BLaER1 (cell line): ENCODE results near the gene KRT5.

Experiments used
- H3K27ac ChIP-seq: shearing (Covaris generic); formaldehyde crosslinking; 2 replicates; pipeline ENCODE4 v1.8.1; 2022
- H3K27me3 ChIP-seq: shearing (Covaris generic); formaldehyde crosslinking; 2 replicates; pipeline ENCODE4 v1.8.1; 2022
- H3K36me3 ChIP-seq: shearing (Covaris generic); formaldehyde crosslinking; 2 replicates; pipeline ENCODE4 v1.8.1; 2022
- H3K4me1 ChIP-seq: shearing (Covaris generic); formaldehyde crosslinking; 2 replicates; pipeline ENCODE4 v1.8.1; 2022
- H3K4me2 ChIP-seq: shearing (Covaris generic); formaldehyde crosslinking; 2 replicates; pipeline ENCODE4 v1.8.1; 2022
- H3K4me3 ChIP-seq: shearing (Covaris generic); formaldehyde crosslinking; 2 replicates; pipeline ENCODE4 v1.8.1; 2022
- H3K9ac ChIP-seq: shearing (Covaris generic); formaldehyde crosslinking; 2 replicates; pipeline ENCODE4 v1.8.1; 2022
- H3K9me3 ChIP-seq: shearing (Covaris generic); formaldehyde crosslinking; 2 replicates; pipeline ENCODE4 v1.8.1; 2022
- H4K20me1 ChIP-seq: shearing (Covaris generic); formaldehyde crosslinking; 2 replicates; pipeline ENCODE4 v1.8.1; 2022
- Cebpa-rat ChIP-seq: shearing (Covaris generic); IDR thresholded peaks from 2 replicates; pipeline ENCODE4 v1.8.1; 2022

The KRT5 gene

DNA sequence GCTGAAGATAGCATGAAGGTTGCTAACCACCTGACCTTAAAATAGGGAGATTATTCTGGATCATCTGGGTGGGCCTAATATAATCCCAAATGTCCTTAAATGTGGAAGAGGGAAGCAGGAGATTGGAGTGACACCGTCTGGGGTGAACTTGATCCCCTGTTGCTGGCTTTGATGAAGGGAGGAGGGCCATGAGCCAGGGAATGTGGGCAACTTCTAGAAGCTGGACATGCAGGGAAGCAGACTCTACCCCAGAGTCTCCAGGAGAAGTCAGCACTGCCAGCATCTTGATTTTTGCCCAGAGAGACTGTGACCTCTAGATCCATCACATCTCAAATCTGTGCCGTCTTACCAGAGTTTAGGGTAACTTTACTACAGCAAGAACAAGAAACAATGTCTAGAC is 9.2 kb upstream of the KRT5 start:
- H3K4me2 ChIP-seq, result no peak overlapping the region
- no peaks in the 10 kb centered on the region for H3K9me3 ChIP-seq
- no peak for TF ChIP-seq Cebpa-rat
- no peaks in the 10 kb centered on the region for H3K27me3 ChIP-seq
- H3K4me1 ChIP-seq, result peaks cover 19% of the 10 kb centered on the region
- no peaks in the 10 kb centered on the region for H4K20me1 ChIP-seq
- no peak overlapping the region for H3K9ac ChIP-seq
- H3K4me3 ChIP-seq, result no peak overlapping the region
- H3K27ac ChIP-seq, result no peak overlapping the region
- no peaks in the 10 kb centered on the region for H3K36me3 ChIP-seq

DNA sequence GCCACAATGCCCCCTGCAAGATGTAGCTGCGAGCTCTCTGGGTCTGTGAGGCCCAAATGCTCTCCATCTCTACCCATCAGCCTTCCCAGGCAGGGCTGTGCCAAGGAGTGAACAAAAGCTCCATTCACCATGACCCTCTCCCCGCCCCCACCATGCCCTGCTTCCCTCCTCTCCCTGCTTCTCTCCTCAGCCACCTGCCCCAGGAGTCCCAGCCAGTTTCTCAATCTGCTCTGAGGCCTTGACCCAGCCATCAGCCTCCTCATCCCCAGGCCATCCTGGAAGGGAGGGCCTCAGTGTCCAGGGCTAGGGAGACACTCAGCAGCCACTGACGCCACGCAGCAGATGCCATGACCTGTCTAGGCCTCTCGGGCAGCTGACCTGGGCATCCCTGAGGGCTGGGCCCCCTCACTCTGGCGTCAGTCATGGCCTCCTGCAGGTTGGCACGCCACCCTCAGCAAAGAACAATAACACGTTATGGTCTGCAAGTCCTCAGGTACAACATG is 8.5 kb upstream of the KRT5 start:
- no peak for TF ChIP-seq Cebpa-rat
- H3K4me2 ChIP-seq, result no peak overlapping the region
- peaks cover 19% of the 10 kb centered on the region for H3K4me1 ChIP-seq
- H3K27me3 ChIP-seq, result no peaks in the 10 kb centered on the region
- no peaks in the 10 kb centered on the region for H4K20me1 ChIP-seq
- H3K9me3 ChIP-seq, result no peaks in the 10 kb centered on the region
- no peak overlapping the region for H3K4me3 ChIP-seq
- no peaks in the 10 kb centered on the region for H3K36me3 ChIP-seq
- H3K27ac ChIP-seq, result no peak overlapping the region
- no peak overlapping the region for H3K9ac ChIP-seq

DNA sequence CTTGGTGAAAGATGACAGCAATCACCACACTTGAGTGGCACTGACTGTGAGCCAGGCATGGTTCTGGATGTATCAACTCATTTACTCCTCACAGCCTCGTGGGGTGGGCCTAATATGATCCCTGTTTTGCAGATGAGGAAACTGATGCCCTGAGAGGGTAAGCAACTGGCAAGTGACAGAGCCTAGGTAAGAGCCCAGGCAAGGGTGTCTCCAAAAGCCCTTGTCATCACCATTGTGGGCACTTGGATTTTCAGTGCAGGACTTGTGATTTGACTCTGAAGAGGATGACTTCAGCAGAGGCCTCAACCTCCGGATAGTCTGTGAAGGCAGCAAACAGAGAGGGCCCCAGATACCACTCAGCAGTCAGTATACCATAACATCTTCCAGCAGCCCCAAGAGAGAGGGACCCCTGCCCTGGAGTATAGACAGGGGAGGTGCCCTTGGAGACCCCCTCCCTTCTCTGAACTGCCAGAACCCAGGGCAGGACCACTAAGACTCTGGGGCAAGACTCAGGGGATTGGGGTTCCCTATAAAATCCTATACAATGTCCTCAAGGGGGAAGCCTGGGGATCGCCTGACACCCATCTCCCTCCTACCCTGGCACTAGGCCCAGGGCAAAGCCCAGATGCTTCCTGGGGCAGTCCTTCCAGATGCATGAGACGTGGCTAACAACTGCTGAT is 7.1 kb upstream of the KRT5 start:
- no peak for TF ChIP-seq Cebpa-rat
- peak overlapping the region; percentile 26; the same call in 1 of the 2 replicates for H3K4me2 ChIP-seq

DNA sequence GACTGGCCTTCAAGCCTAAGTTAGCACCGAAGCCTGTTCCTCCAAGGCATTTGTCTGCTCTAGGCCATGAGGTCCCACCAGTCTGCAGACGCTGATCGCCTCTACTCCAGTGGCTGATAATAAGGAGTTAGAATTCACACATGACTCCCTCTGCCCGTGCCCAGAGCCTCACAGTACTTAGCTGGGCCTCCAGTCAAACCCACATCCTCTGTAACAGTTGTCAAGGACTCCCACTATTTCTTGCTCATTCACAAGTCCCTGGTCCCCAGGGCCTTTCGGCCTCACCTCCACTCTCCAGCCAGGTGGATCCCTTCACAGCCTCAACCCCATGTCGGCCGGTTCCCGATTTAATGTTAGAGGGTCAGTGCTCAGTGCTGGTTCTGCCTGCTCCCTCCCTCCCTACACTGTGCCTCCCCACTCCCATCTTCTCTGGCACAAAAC is 6.3 kb upstream of the KRT5 start:
- H3K4me3 ChIP-seq, result no peak overlapping the region
- no peak for TF ChIP-seq Cebpa-rat
- H4K20me1 ChIP-seq, result no peaks in the 10 kb centered on the region
- peak overlapping the region; percentile 7; the same call in 1 of the 2 replicates for H3K4me2 ChIP-seq
- peaks cover 19% of the 10 kb centered on the region for H3K4me1 ChIP-seq
- no peaks in the 10 kb centered on the region for H3K27me3 ChIP-seq
- no peaks in the 10 kb centered on the region for H3K36me3 ChIP-seq
- H3K27ac ChIP-seq, result no peak overlapping the region
- H3K9ac ChIP-seq, result no peak overlapping the region
- no peaks in the 10 kb centered on the region for H3K9me3 ChIP-seq

More for the DNA sequence above, 7.1 kb upstream of the KRT5 start:
- Histone ChIP-seq H3K27me3 (no peaks in the 10 kb centered on the region), H3K36me3 (no peaks in the 10 kb centered on the region), H3K9ac (no peak overlapping the region), H3K4me3 (no peak overlapping the region), H4K20me1 (no peaks in the 10 kb centered on the region), H3K9me3 (no peaks in the 10 kb centered on the region), H3K27ac (no peak overlapping the region), H3K4me1 (peaks cover 19% of the 10 kb centered on the region)

DNA sequence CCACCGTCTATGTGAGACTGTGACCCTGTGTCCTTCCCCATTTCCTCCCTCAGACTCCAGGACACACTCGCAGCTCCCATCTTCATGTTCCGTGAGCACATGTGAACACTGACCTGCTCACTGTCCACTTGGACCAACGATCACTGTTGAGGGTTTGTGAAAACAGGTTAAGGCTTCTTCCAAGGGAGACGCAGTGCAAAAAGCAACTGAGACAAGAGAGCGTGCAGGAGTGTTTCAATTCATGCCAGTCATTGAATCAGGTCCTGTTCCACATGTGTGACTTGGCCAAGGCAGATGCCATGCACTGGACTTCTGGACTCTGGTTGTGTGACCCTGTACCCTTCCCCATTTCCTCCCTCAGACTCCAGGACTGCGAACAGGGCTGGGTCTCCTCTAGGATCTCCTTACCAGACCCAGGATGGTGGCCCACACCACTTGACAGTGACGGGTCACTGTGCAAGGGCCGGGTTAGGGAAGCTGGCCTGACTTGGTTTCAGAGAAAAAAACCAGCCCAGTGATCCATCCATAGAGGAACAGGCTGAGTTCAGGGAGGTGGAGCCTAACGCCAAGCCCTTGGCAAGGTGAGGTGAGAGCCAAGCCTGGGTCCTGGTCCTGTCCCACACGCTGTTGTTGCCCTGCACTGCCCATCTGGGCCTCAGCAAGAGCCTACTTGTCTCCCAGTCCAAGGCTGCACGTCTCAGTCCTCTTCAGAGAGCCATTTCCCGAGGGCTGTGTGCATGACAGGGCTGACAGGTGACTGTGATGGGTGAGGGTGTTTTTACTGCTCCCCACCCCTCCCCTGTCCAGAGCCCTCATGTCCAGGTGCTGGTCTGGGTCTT is 5.7 kb upstream of the KRT5 start:
- Histone ChIP-seq H4K20me1 (no peaks in the 10 kb centered on the region), H3K4me1 (peaks cover 19% of the 10 kb centered on the region), H3K27me3 (no peaks in the 10 kb centered on the region), H3K4me3 (no peak overlapping the region), H3K9me3 (no peaks in the 10 kb centered on the region), H3K36me3 (no peaks in the 10 kb centered on the region), H3K27ac (no peak overlapping the region), H3K4me2 (peak overlapping the region; percentile 7; the same call in 1 of the 2 replicates), H3K9ac (no peak overlapping the region)
- TF ChIP-seq Cebpa-rat, result no peak

DNA sequence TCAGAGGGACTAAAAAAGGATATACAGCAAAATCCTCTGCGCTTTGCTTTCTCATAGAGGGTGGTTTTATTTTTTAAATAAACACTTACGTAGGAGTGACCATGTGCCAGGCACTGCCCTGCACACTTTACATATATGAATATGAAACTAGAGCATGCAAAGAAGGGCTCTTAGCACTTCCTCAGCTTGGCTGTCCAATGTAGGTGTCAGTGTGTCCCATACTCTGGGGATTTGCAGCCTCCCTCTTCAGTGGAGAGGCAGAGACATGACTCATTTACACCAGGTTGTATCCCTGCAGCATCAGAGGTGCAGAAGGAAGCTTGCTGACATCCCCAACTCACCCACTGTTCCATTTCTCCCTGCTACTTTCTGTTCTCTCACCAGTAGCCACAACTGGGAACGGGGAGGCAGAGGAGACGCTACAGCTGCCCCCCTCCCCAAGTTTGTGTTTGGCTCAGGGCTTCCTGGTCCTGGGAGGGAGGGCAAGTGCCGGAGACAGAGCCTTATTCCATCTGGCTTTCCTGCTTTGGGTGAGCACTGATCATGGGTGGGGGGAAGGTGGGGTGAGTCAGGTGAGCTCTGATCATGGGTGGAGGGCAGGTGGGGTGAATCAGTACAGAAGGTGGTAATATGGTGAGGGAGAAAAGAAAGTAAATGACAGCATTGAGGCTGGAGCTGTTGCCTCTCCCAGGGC is 4.9 kb upstream of the KRT5 start:
- Histone ChIP-seq H3K36me3 (no peaks in the 10 kb centered on the region), H3K27me3 (no peaks in the 10 kb centered on the region), H3K4me1 (peaks cover 14% of the 10 kb centered on the region), H3K4me2 (no peak overlapping the region), H4K20me1 (no peaks in the 10 kb centered on the region), H3K4me3 (no peak overlapping the region), H3K27ac (no peak overlapping the region), H3K9me3 (no peaks in the 10 kb centered on the region), H3K9ac (no peak overlapping the region)
- no peak for TF ChIP-seq Cebpa-rat

DNA sequence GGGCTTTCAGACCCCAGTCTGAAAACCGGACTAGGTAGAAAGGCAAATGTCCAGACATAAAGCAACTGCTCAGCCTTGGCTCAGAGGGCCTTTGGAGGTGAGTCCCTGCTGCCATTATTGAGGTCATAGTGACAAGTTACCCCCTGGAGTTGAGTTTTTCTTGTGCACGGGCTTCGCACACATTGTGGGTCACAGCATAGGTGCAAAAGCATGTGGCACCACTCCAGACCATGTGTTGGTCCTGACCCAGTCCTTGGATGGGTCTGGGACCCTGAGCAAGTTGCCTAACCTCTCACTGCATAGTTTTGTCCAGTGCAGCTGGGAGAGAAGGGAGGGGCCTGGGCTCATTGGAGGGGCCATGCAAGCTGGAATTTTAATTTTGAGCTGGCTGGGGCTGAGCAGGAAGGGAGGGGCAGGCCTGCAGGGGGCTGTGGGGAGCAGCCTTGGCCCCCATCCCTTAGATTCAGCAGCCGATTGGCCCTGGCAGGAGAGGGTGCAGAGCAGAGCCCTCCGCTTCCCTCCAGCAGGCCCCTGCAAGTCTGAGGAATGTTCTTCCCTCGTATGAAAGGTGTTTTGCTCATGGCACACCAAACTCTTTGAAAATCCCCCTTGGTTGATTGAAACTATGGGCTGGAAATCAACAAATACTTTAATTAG is 4.2 kb upstream of the KRT5 start:
- H3K36me3 ChIP-seq, result no peaks in the 10 kb centered on the region
- H3K4me1 ChIP-seq, result peaks cover 14% of the 10 kb centered on the region
- TF ChIP-seq Cebpa-rat, result no peak
- no peaks in the 10 kb centered on the region for H3K9me3 ChIP-seq
- H3K27me3 ChIP-seq, result no peaks in the 10 kb centered on the region
- H3K27ac ChIP-seq, result no peak overlapping the region
- H3K9ac ChIP-seq, result no peak overlapping the region
- no peaks in the 10 kb centered on the region for H4K20me1 ChIP-seq
- H3K4me2 ChIP-seq, result no peak overlapping the region
- no peak overlapping the region for H3K4me3 ChIP-seq

DNA sequence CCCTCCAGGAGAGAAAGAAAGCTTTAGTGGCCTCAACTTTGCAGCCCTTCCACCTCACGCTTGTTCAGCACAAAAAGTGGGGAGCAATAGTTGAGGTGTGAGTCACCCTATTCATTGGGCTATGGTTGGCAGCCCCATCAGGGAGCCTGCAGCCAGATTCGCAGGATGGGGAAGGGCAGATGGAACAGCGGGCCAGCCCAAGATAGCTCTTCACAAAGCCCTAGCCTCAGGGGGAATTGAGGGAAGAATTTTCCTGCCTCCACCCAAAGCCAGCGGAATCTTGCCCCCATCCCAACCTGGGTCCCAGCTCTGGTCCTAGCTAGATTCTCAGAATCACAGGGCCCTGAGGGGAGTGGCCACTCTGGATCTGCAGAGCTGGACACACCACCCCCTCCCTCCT is 3.6 kb upstream of the KRT5 start:
- Histone ChIP-seq H3K9me3 (no peaks in the 10 kb centered on the region), H3K4me3 (no peak overlapping the region), H4K20me1 (no peaks in the 10 kb centered on the region), H3K4me2 (no peak overlapping the region), H3K27ac (no peak overlapping the region), H3K27me3 (no peaks in the 10 kb centered on the region), H3K36me3 (no peaks in the 10 kb centered on the region), H3K9ac (no peak overlapping the region), H3K4me1 (peaks cover 14% of the 10 kb centered on the region)
- no peak for TF ChIP-seq Cebpa-rat

DNA sequence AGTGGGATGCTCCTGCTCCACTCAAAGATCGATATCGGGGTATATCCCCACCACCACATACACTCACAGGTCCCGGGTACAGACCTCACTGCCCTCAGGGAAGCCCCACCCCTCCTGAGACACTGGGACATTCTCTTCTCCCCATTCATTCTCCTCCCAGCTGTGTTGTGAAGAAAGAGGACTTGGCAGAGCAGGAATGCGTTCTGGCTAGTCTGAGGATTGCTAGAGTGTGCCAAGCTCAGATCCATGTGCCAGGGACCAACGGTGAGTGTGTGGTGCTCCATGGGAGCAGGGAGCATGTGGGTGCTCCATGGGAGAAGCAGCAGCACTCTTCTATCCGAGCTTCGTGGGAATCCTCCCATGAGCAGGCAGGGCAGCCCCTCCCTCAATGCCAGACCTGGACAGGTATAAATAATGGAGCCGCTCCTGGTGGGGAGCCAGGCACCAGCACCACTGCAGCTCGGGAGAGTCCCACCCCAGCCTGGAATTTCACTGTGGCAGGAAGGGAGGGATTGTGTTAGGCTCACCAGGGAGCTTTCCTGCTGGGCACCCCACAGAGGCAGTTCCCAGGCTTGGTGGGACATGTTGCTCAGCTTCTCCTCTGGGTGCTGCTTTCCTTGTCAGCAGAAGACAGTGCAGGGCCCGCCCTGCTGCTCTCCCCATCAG is 2.3 kb upstream of the KRT5 start:
- Histone ChIP-seq H3K9ac (no peak overlapping the region), H3K27ac (no peak overlapping the region), H4K20me1 (no peaks in the 10 kb centered on the region), H3K36me3 (no peaks in the 10 kb centered on the region), H3K4me2 (no peak overlapping the region), H3K27me3 (no peaks in the 10 kb centered on the region), H3K4me1 (peaks cover 9% of the 10 kb centered on the region), H3K9me3 (no peaks in the 10 kb centered on the region), H3K4me3 (no peak overlapping the region)
- TF ChIP-seq Cebpa-rat, result no peak
